AG20443 (cell line): ENCODE data around the gene PRAC1.
"Not testable (repeated sequence)": the region's sequence is repeated elsewhere in the genome, so short reads cannot be mapped to it uniquely, and the experiment has no call there.

Experiments used
- DNase-seq: peaks from one replicate; pipeline ENCODE4 v3.0.0; 2012; ENCODE audit warnings: low spot score, mixed read lengths

PRAC1 gene

GRCh38 chr17:48726916-48727286 lies 4.6 kb upstream of the PRAC1 start:
- no peak for DNase-seq

- no peak for DNase-seq
These were observed 4.0 kb upstream of the PRAC1 start for GRCh38 chr17:48726114-48726915.

- no peak for DNase-seq
These were observed 3.2 kb upstream of the PRAC1 start for GRCh38 chr17:48725288-48726064.

GRCh38 chr17:48725004-48725287 lies 2.6 kb upstream of the PRAC1 start:
- no peak for DNase-seq

GRCh38 chr17:48724251-48725003 lies 2.1 kb upstream of the PRAC1 start:
- DNase-seq = peak; percentile 84

- DNase-seq = no peak
These were observed 1.3 kb upstream of the PRAC1 start for GRCh38 chr17:48723423-48724250.

- DNase-seq = no peak
These were observed 651 bp upstream of the PRAC1 start, which contains the start of gene PRAC2 for GRCh38 chr17:48722915-48723422. TSS of gene PRAC2 (plus strand) at chr17:48723185. CDS start at chr17:48724411, 1,226 bp downstream.

GRCh38 chr17:48721009-48721402 lies 1.3 kb downstream of the PRAC1 start:
- no peak for DNase-seq

- no peak for DNase-seq
These were observed 1.9 kb downstream of the PRAC1 start for GRCh38 chr17:48720266-48721008.

- DNase-seq = no peak
These were observed 2.6 kb downstream of the PRAC1 start for GRCh38 chr17:48719642-48720265.

- DNase-seq = no peak
These were observed 3.3 kb downstream of the PRAC1 start for GRCh38 chr17:48718761-48719641.

- DNase-seq = no peak
These were observed 4.0 kb downstream of the PRAC1 start for GRCh38 chr17:48718227-48718760.

- DNase-seq = no peak
These were observed 4.7 kb downstream of the PRAC1 start for GRCh38 chr17:48717367-48718226.

- DNase-seq = not testable (repeated sequence)
These were observed 5.8 kb downstream of the PRAC1 start for GRCh38 chr17:48716549-48716948.

- DNase-seq = no peak
These were observed 6.6 kb downstream of the PRAC1 start for GRCh38 chr17:48715496-48716399.

GRCh38 chr17:48711128-48711527 lies 11.2 kb downstream of the PRAC1 start:
- DNase-seq = no peak
